ENCODE data around the gene CRTC1.

CRTC1 gene

GRCh38 chr19:18770663-18771327, 87.3 kb downstream of the CRTC1 start:
- DNase-seq (ENCODE audit: low read depth), result no peak

GRCh38 chr19:18771328-18772242, 88.1 kb downstream of the CRTC1 start:
- DNase-seq (ENCODE audit: low read depth), result no peak

GRCh38 chr19:18772620-18773587, 89.4 kb downstream of the CRTC1 start:
- DNase-seq (ENCODE audit: low read depth), result no peak

GRCh38 chr19:18773682-18774081, 90.2 kb downstream of the CRTC1 start:
- DNase-seq (ENCODE audit: low read depth), result no peak

DNA sequence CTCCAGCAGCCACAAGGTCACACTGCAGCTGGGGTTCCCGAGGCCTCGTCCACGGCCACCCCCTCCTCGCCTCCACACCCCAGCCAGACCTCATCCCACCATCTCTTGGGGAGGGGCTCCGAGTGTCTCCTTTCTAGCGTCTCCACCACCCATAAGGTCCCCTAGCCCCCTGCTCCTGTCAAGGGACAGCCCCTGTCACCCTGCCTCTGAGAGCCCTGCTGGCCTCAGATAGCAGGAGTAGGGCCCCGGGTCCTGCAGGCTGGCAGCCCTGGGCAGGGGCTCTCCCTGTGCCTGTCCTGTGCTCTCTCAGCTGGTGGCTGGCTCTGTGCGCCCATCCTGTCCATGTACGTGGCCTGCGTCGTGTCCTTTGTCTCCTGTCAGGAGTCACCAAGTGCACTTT, 90.6 kb downstream of the CRTC1 start:
- DNase-seq (ENCODE audit: low read depth), result no peak

DNA sequence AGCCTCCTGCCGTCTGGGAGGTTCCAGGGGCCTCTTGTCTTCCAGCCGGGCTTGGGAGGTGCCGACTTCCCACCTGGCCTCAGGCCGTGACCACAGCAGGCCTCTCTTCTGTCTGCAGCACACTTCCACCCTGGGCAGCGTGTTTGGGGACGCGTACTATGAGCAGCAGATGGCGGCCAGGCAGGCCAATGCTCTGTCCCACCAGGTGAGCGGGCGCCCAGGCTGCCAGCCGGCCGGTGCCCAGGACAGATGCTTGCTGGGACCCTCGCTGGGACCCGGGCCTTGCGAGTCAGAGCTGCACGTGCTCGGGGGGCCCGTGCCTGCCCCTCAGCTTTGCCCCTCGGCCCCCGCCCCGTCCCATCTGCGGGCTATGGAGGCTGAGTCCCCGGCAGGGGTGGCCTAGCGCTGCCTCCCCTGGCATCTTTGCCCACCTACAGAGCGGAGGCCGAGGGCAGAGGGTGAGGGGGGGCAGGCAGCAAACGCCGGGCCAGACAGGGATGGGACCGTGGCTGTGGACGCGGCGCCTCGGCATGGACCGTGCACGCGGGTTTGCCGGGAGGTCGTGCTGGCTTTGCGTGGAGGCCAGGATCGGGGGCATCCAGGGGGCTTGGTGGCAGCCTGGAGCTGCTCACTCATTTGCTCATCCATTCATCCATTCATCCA, 91.4 kb downstream of the CRTC1 start:
- DNase-seq (ENCODE audit: low read depth), result no peak

- no peak for DNase-seq (ENCODE audit: low read depth)
These were observed 92.3 kb downstream of the CRTC1 start for GRCh38 chr19:18775586-18776287.

- no peak for DNase-seq (ENCODE audit: low read depth)
These were observed 92.8 kb downstream of the CRTC1 start for GRCh38 chr19:18776288-18776594.

GRCh38 chr19:18776736-18777135, 93.3 kb downstream of the CRTC1 start:
- no peak for DNase-seq (ENCODE audit: low read depth)

DNA sequence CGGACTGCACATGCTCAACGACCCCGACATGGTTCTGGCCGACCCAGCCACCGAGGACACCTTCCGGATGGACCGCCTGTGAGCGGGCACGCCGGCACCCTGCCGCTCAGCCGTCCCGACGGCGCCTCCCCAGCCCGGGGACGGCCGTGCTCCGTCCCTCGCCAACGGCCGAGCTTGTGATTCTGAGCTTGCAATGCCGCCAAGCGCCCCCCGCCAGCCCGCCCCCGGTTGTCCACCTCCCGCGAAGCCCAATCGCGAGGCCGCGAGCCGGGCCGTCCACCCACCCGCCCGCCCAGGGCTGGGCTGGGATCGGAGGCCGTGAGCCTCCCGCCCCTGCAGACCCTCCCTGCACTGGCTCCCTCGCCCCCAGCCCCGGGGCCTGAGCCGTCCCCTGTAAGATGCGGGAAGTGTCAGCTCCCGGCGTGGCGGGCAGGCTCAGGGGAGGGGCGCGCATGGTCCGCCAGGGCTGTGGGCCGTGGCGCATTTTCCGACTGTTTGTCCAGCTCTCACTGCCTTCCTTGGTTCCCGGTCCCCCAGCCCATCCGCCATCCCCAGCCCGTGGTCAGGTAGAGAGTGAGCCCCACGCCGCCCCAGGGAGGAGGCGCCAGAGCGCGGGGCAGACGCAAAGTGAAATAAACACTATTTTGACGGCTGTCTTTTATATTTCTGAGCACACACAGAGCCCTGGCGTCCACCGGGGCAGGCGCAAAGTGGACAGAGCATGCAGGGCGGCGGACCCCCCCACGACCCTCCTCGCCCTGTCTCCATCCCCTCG, 94.0 kb downstream of the CRTC1 start:
- no peak for DNase-seq (ENCODE audit: low read depth)

DNA sequence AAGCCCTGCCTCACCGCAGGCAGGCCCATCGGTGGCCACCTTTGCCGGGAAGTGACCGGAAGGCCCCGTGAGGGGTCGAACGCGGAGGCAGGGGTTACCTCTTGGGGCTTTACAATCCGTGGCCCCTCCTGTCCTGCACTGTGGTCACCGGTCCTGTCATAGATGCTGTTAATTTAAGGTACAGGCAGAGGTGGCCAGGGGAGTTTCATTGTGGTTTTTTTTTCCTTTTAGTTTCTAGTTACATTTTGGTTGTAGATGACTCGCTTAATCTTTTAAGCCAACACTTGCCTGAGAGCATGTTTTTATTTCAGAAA, 94.6 kb downstream of the CRTC1 start:
- DNase-seq (ENCODE audit: low read depth), result no peak

GRCh38 chr19:18778826-18779495, 95.5 kb downstream of the CRTC1 start:
- DNase-seq (ENCODE audit: low read depth), result no peak

- no peak for DNase-seq (ENCODE audit: low read depth)
These were observed 96.6 kb downstream of the CRTC1 start for GRCh38 chr19:18780081-18780480.

- DNase-seq (ENCODE audit: low read depth), result no peak
These were observed 97.2 kb downstream of the CRTC1 start for GRCh38 chr19:18780631-18781030.

- no peak for DNase-seq (ENCODE audit: low read depth)
These were observed 97.6 kb downstream of the CRTC1 start for GRCh38 chr19:18781047-18781600.

GRCh38 chr19:18781885-18782527, 98.5 kb downstream of the CRTC1 start:
- DNase-seq (ENCODE audit: low read depth), result no peak

DNA sequence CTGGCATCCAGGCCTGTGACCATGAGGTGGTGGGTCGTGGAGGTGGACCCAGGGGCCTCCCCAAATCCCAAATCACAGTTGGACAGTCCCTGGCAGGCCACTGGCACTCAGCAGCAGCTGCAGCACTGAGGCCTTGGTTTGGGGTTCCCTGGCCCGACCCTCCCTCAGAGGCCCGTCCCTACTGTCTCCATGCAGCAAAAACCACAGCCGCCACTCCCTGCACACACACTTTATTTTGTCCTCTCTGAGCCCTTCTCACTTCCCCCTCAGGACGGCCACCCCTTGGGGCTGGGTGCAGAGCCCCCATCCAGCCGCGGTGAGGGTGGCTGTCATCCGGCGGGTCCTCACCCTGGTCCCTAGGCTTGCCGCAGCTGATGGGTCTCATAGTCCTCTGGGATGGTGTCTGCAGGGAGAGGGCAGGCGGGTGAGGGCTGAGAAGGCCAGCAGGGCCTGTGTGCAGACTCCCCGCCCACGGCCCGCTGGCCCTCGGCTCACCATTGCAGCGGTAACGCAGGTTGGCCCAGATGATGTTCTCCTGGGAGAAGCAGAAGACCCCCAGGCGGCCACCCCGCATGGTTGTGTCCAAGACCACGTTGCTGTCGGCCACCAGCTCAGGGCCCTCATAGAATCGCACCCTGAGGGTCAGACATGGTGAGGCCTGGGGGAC, 99.2 kb downstream of the CRTC1 start:
- DNase-seq (ENCODE audit: low read depth), result no peak

- no peak for DNase-seq (ENCODE audit: low read depth)
These were observed 100.7 kb downstream of the CRTC1 start for GRCh38 chr19:18783958-18784785.
